OCI-LY1 (cell line): ENCODE data around the gene PDZD11.

Experiments used
- H2AFZ ChIP-seq: fragments of 200-600 bp; sonication (generic), shearing (Covaris generic); 2 replicates; pipeline ENCODE4 v1.6.0; 2014; ENCODE audit warnings: antibody characterized with exemption, mild to moderate bottlenecking, low read length
- H3F3A ChIP-seq: fragments of 200-600 bp; sonication (generic), shearing (Covaris generic); 2 replicates; pipeline ENCODE4 v1.6.0; 2014; ENCODE audit warnings: mild to moderate bottlenecking, antibody characterized with exemption, low read length, moderate library complexity; ENCODE audit not compliant: insufficient read depth
- H3K27ac ChIP-seq: fragments of 200-600 bp; sonication (generic); 2 replicates; pipeline ENCODE4 v1.5.1; 2014; ENCODE audit warnings: low read length, mixed run types, mild to moderate bottlenecking, low read depth; ENCODE audit not compliant: poor library complexity, severe bottlenecking
- H3K27me3 ChIP-seq: fragments of 200-600 bp; sonication (generic); 2 replicates; pipeline ENCODE4 v1.6.0; 2014; ENCODE audit warnings: antibody characterized with exemption, mild to moderate bottlenecking, low read length, moderate library complexity; ENCODE audit not compliant: insufficient read depth
- H3K36me3 ChIP-seq: fragments of 200-600 bp; sonication (generic); 2 replicates; pipeline ENCODE4 v1.6.1; 2014; ENCODE audit warnings: mild to moderate bottlenecking, antibody characterized with exemption, low read length, moderate library complexity, mixed read lengths; ENCODE audit not compliant: insufficient read depth
- H3K4me1 ChIP-seq: fragments of 200-600 bp; sonication (generic); 2 replicates; pipeline ENCODE4 v1.5.1; 2014; ENCODE audit warnings: mild to moderate bottlenecking, low read length, moderate library complexity; ENCODE audit not compliant: insufficient read depth, severe bottlenecking
- H3K4me2 ChIP-seq: fragments of 200-600 bp; sonication (generic), shearing (Covaris generic); 2 replicates; pipeline ENCODE4 v1.6.1; 2014; ENCODE audit warnings: low read length
- H3K4me3 ChIP-seq: fragments of 200-600 bp; sonication (generic); 2 replicates; pipeline ENCODE4 v1.5.1; 2014; ENCODE audit warnings: low read length, low read depth, mild to moderate bottlenecking, mixed read lengths; ENCODE audit not compliant: poor library complexity, severe bottlenecking
- H3K79me2 ChIP-seq: fragments of 200-600 bp; shearing (Covaris generic); 2 replicates; pipeline ENCODE4 v1.6.1; 2016; ENCODE audit warnings: mixed run types, low read length, mixed read lengths; ENCODE audit not compliant: insufficient read depth
- H3K9ac ChIP-seq: fragments of 200-600 bp; sonication (generic), shearing (Covaris generic); 2 replicates; pipeline ENCODE4 v1.6.1; 2014; ENCODE audit warnings: mild to moderate bottlenecking, low read length, mixed read lengths
- H3K9me2 ChIP-seq: fragments of 200-600 bp; sonication (generic), shearing (Covaris generic); 2 replicates; pipeline ENCODE4 v1.6.1; 2014; ENCODE audit warnings: low read depth, mild to moderate bottlenecking, low read length, mixed read lengths
- H3K9me3 ChIP-seq: fragments of 200-600 bp; shearing (Covaris generic); 2 replicates; pipeline ENCODE4 v1.6.1; 2014; ENCODE audit warnings: low read length, mixed read lengths
- H4K20me1 ChIP-seq: fragments of 200-600 bp; sonication (generic), shearing (Covaris generic); 2 replicates; pipeline ENCODE4 v1.6.0; 2016; ENCODE audit warnings: mild to moderate bottlenecking, low read length; ENCODE audit not compliant: insufficient read depth
- CTCF ChIP-seq: fragments of 200-600 bp; sonication (generic), shearing (Covaris generic); IDR thresholded peaks from 2 replicates; pipeline ENCODE4 v1.5.1; 2017; ENCODE audit warnings: mild to moderate bottlenecking, antibody characterized with exemption, low read length, moderate library complexity, mixed read lengths
- EZH2 ChIP-seq: fragments of 200-600 bp; sonication (generic), shearing (Covaris generic); IDR thresholded peaks from 2 replicates; pipeline ENCODE4 v1.8.0; 2017; ENCODE audit warnings: borderline replicate concordance, mixed run types, mild to moderate bottlenecking, antibody characterized with exemption, low read length, moderate library complexity, mixed read lengths

PDZD11 gene

GRCh38 chrX:70241501-70241900 lies 48.2 kb downstream of the PDZD11 start:
- Histone ChIP-seq H3F3A (no peaks in the 10 kb centered on the region), H3K27me3 (no peaks in the 10 kb centered on the region), H3K9me3 (no peaks in the 10 kb centered on the region), H2AFZ (no peak overlapping the region), H3K4me1 (no peaks in the 10 kb centered on the region), H3K4me3 (no peak overlapping the region), H3K27ac (no peak overlapping the region), H3K36me3 (no peaks in the 10 kb centered on the region), H4K20me1 (no peaks in the 10 kb centered on the region), H3K79me2 (no peaks in the 10 kb centered on the region), H3K9me2 (no peaks in the 10 kb centered on the region), H3K9ac (no peak overlapping the region), H3K4me2 (no peak overlapping the region)
- TF ChIP-seq CTCF (no peak), EZH2 (no peak)

GRCh38 chrX:70240751-70241150 lies 49.0 kb downstream of the PDZD11 start:
- H3K27me3 ChIP-seq = no peaks in the 10 kb centered on the region
- H3K4me2 ChIP-seq = no peak overlapping the region
- H3K9ac ChIP-seq = no peak overlapping the region
- TF ChIP-seq CTCF (no peak), EZH2 (no peak)
- no peak overlapping the region for H3K4me3 ChIP-seq
- H2AFZ ChIP-seq = no peak overlapping the region
- no peaks in the 10 kb centered on the region for H4K20me1 ChIP-seq
- no peaks in the 10 kb centered on the region for H3K79me2 ChIP-seq
- H3K9me3 ChIP-seq = no peaks in the 10 kb centered on the region
- no peaks in the 10 kb centered on the region for H3K4me1 ChIP-seq
- H3K36me3 ChIP-seq = no peaks in the 10 kb centered on the region
- H3F3A ChIP-seq = no peaks in the 10 kb centered on the region
- H3K27ac ChIP-seq = no peak overlapping the region
- no peaks in the 10 kb centered on the region for H3K9me2 ChIP-seq
